Motor neuron (in vitro differentiated cells): Measurements from ENCODE around the gene RCOR3. TPM values are rescaled to one million over a fixed set of nuclear protein-coding genes. Genes with fewer than 3 reads are reported as not detected.
A peak's percentile ranks its signal among the peaks of the same experiment; 100 is the strongest.
"Not testable (repeated sequence)": the region's sequence is repeated elsewhere in the genome, so short reads cannot be mapped to it uniquely, and the experiment has no call there.

ENCODE experiments used
- ATAC-seq, 8 experiments: fragments of 200-7000 bp; cut with Tn5 transposase; replicated peaks in 6 of 8; 2 replicates each; pipeline ENCODE4 v1.8.0; 2021; ENCODE audit warnings: mild to moderate bottlenecking in 8 of 8, moderate library complexity in 8 of 8
- H3K27ac ChIP-seq, 2 donors: fragments of 250-450 bp; sonication (Bioruptor Pico); 2 replicates each; pipeline ENCODE4 v1.9.0; 2021; ENCODE audit warnings: antibody characterized with exemption in 2 of 2, mild to moderate bottlenecking in 2 of 2, moderate library complexity in 1 of 2
- H3K4me1 ChIP-seq, 2 donors: fragments of 250-450 bp; sonication (Bioruptor Pico); replicated peaks in 1 of 2; 2 replicates each; pipeline ENCODE4 v1.6.1; 2021; ENCODE audit warnings: antibody characterized with exemption in 2 of 2, mild to moderate bottlenecking in 2 of 2, moderate library complexity in 1 of 2
- H3K4me3 ChIP-seq, 5 donors: fragments of 250-450 bp; sonication (Bioruptor Pico); 2 replicates each; pipeline ENCODE4 v1.9.0; 2021; ENCODE audit warnings: antibody characterized with exemption in 5 of 5, mild to moderate bottlenecking in 5 of 5, moderate library complexity in 4 of 5
- whole genome bisulfite sequencing, 10 experiments: fragments of 450-650 bp; shearing (Covaris generic); methylation state at CpG; one replicate each; pipeline ENCODE4 v1.0.0; 2022; 5-methylcytosine and 5-hydroxymethylcytosine counted together
- in situ Hi-C, 9 experiments: fragments of 400-800 bp; cut with MboI; loops; one replicate each; pipeline ENCODE4 v1.15.0; 2021; ENCODE audit warnings: low sequenced_read_pairs in 9 of 9, low pct_unique_long_range_greater_than_20kb in 2 of 9; ENCODE audit not compliant: unreplicated experiment in 9 of 9
- total RNA-seq, 8 experiments: library from RNA; unstranded; fragments of 300-600 nt; gene quantifications; 2 replicates each; pipeline versions ENCODE4 v1.2.3 to v1.2.4, GENCODE V29; 2022

The RCOR3 gene
- total RNA-seq = 10 to 100 TPM; 21.8 to 70.5 (median 48.8) TPM

- ATAC-seq = peak; percentile 66 to 86 (median 78)
- H3K27ac ChIP-seq = peak within 1 kb of the TSS; percentile 100
- 0 to 3% (median 0%) methylated on average over 2 to 10 of the region's 97 CpGs; no CpG with 5 or more reads in 4 of the 10 experiments for WGBS, 10 experiments
- H3K4me1 ChIP-seq = peaks cover 15 to 19% of the 10 kb centered on the region in 2 donors
- in situ Hi-C loops = no loop called here
- peak within 1 kb of the TSS; percentile 77 to 100 (median 97) for H3K4me3 ChIP-seq
Observed at GRCh38 chr1:211258756-211259637, at the start of gene RCOR3. Gene RCOR3 (plus strand): TSS chr1:211259366. CDS start chr1:211259561, 195 bp downstream.

GRCh38 chr1:211210052-211210451 lies 49.1 kb upstream of the RCOR3 start:
- 80 to 100% (median 96%) methylated on average over 1 to 5 of the region's 5 CpGs; no CpG with 5 or more reads in 2 of the 10 experiments for WGBS, 10 experiments
- in situ Hi-C loops = no loop called here

GRCh38 chr1:211210965-211211364 lies 48.2 kb upstream of the RCOR3 start:
- in situ Hi-C loops = no loop called here
- no peak for ATAC-seq
- H3K27ac ChIP-seq = no peak overlapping the region
- no peak overlapping the region for H3K4me3 ChIP-seq
- H3K4me1 ChIP-seq = no peaks in the 10 kb centered on the region
- 53 to 95% (median 84%) methylated on average over 2 to 6 of the region's 6 CpGs; no CpG with 5 or more reads in 3 of the 10 experiments for WGBS, 10 experiments

More at GRCh38 chr1:211210052-211210451, 49.1 kb upstream of the RCOR3 start:
- Histone ChIP-seq H3K4me3 (no peak overlapping the region), H3K27ac (no peak overlapping the region), H3K4me1 (no peaks in the 10 kb centered on the region)
- ATAC-seq = no peak

DNA sequence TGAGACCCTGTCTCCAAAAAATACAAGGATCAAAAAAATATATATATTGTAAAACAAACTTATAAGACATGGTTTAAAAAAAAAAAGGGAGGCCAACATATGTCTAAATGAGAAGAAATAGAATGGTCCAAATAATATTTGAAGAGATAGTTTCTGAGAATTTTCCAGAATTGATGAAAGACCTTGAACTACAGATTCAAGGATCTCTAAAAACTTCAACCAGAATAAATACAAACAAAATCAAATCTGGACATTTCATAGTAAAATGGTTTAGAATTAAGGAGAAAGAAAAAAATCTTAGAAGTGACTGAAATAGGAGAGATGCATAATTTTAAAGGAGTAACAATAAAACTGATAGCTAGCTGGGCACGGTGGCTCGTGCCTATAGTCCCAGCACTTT lies 45.5 kb upstream of the RCOR3 start:
- ATAC-seq = no peak
- WGBS, 10 experiments = 9 to 100% (median 82%) methylated on average over 2 of the region's 2 CpGs
- Histone ChIP-seq H3K4me3 (no peak overlapping the region), H3K4me1 (no peaks in the 10 kb centered on the region), H3K27ac (no peak overlapping the region)
- in situ Hi-C loops = no loop called here

- Histone ChIP-seq H3K27ac (no peak overlapping the region), H3K4me3 (no peak overlapping the region), H3K4me1 (no peaks in the 10 kb centered on the region)
- 5 to 100% (median 94%) methylated on average over 1 of the region's 1 CpG for WGBS, 10 experiments
- in situ Hi-C loops = no loop called here
- no peak for ATAC-seq
Observed at GRCh38 chr1:211215577-211215976, 43.6 kb upstream of the RCOR3 start.

- H3K4me3 ChIP-seq = no peak overlapping the region
- ATAC-seq = no peak
- WGBS, 10 experiments = 20 to 100% (median 86%) methylated on average over 1 of the region's 1 CpG; no CpG with 5 or more reads in 3 of the 10 experiments
- in situ Hi-C loops = no loop called here
- no peaks in the 10 kb centered on the region for H3K4me1 ChIP-seq
- H3K27ac ChIP-seq = no peak overlapping the region
Observed at GRCh38 chr1:211217392-211217791, 41.8 kb upstream of the RCOR3 start.

GRCh38 chr1:211222469-211223234 lies 36.5 kb upstream of the RCOR3 start:
- H3K4me1 ChIP-seq, ATAC-seq, H3K27ac ChIP-seq, in situ Hi-C loops, H3K4me3 ChIP-seq: not testable (repeated sequence)
- 8 to 100% (median 78%) methylated on average over 1 to 9 of the region's 9 CpGs for WGBS, 10 experiments

GRCh38 chr1:211228573-211229364 lies 30.4 kb upstream of the RCOR3 start:
- WGBS, 10 experiments = 20 to 85% (median 77%) methylated on average over 2 to 6 of the region's 13 CpGs; no CpG with 5 or more reads in 3 of the 10 experiments
- H3K4me1 ChIP-seq, ATAC-seq, H3K4me3 ChIP-seq, in situ Hi-C loops, H3K27ac ChIP-seq: not testable (repeated sequence)

DNA sequence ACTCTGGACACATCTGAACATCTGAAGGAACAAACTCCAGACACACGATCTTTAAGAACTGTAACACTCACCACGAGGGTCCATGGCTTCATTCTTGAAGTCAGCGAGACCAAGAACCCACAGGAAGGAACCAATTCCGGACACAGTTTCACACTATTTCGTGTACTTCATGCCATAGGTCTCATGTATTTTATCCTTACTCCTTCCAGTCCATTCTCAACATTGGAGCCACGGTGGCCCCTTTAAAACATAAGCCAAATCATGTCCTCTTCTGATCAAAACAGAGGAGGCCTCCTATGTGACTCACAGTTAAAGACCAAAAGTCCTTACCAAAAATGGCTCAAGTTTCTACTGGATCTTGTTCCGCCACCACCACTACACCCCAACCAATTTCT lies 29.8 kb upstream of the RCOR3 start:
- Histone ChIP-seq H3K4me1 (no peaks in the 10 kb centered on the region), H3K4me3 (no peak overlapping the region), H3K27ac (no peak overlapping the region)
- in situ Hi-C loops = no loop called here
- no peak for ATAC-seq
- 36 to 100% (median 92%) methylated on average over 1 to 7 of the region's 7 CpGs; no CpG with 5 or more reads in 1 of the 10 experiments for WGBS, 10 experiments

GRCh38 chr1:211231873-211232272 lies 27.3 kb upstream of the RCOR3 start:
- no peak overlapping the region for H3K4me3 ChIP-seq
- in situ Hi-C loops = no loop called here
- H3K4me1 ChIP-seq = no peaks in the 10 kb centered on the region
- no peak for ATAC-seq
- WGBS, 10 experiments = 0 to 83% (median 44%) methylated on average over 1 of the region's 1 CpG; no CpG with 5 or more reads in 1 of the 10 experiments
- no peak overlapping the region for H3K27ac ChIP-seq

DNA sequence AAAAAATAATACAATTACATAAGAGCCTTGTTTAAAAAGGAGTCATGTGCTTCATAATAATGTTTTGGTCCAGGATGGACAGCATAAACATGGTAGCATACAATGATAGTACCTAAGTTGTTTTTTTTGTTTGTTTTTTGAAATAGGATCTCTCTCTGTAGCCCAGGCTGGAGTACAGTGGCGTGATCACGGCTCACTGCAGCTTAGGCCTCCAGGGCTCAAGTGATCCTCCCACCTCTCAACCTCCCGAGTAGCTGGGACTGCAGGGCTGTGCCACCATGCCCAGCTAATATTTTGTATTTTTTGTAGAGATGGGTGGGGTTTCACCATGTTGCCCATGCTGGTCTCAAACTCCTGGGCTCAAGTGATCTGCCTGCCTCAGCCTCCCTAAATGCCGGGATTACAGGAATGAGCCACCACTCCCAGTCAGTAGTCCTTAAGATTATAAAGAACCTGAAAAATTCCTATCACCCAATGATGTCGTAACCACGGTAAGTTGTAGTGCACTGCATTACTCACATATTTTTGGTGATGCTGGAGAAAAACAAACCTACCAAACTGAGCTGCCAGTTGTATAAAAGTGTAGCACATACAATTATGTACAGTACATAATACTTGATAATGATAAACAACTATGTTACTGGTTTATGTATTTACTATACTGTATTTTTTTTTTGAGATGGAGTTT lies 22.4 kb upstream of the RCOR3 start:
- in situ Hi-C loops = no loop called here
- Histone ChIP-seq H3K27ac (no peak overlapping the region), H3K4me1 (no peaks in the 10 kb centered on the region), H3K4me3 (no peak overlapping the region)
- 42 to 100% (median 86%) methylated on average over 1 to 6 of the region's 6 CpGs; no CpG with 5 or more reads in 2 of the 10 experiments for WGBS, 10 experiments
- ATAC-seq = no peak

DNA sequence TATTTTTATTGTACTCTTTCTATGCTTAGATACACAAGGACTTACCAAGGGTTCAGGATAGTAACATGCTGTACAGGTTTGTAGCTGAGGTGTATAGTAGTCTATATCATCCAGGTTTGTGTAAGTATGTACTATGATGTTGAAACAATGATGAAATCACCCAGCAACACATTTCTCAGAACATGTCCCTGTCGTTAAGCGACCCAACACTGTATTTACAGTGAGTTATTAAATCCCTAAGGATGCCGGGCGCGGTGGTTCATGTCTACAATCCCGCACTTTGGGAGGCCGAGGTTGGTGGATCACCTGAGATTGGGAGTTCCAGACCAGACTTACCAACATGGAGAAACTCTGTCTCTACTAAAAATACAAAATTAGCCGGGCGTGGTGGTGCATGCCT lies 21.6 kb upstream of the RCOR3 start:
- 49 to 100% (median 96%) methylated on average over 1 to 9 of the region's 9 CpGs; no CpG with 5 or more reads in 2 of the 10 experiments for WGBS, 10 experiments
- in situ Hi-C loops = no loop called here
- Histone ChIP-seq H3K4me1 (no peaks in the 10 kb centered on the region), H3K27ac (no peak overlapping the region), H3K4me3 (no peak overlapping the region)
- no peak for ATAC-seq
